B cell (primary cell): ENCODE results near the gene SPECC1.

Source experiments
- CTCF ChIP-seq: fragments of 200-600 bp; IDR thresholded peaks from one replicate; pipeline ENCODE4 v1.8.0; 2022; ENCODE audit warnings: antibody characterized with exemption, mild to moderate bottlenecking
- EZH2 ChIP-seq: IDR thresholded peaks from 2 replicates; pipeline ENCODE4 v1.6.1; 2012; ENCODE audit warnings: borderline replicate concordance, low read depth, mild to moderate bottlenecking, moderate library complexity, low read length; ENCODE audit not compliant: insufficient read depth, poor library complexity, severe bottlenecking

DNA sequence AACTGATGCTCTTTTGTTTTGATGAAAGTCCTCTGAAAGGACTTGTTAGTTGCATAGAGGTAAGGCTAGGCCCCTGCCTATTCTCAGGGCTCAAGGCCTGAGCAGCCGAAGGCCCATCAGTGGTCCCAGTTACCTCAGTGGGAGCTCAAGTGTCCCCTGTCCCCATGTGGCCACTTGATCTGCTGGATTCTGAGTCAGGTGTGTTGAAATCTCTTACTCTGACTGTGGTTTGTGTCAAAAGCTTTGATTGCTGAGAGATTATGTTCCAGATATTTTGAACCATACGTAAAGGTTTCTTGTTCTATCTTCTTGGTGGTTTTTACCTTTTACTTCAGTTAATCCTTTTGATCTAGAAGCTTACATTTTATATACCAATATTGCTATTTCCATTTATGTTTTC, 266.5 kb downstream of the SPECC1 start:
- TF ChIP-seq CTCF (no peak), EZH2 (no peak)
